KMS-11 (cell line): ENCODE data around the gene CLTRN.

Experiments used
- H2AFZ ChIP-seq: fragments of 200-600 bp; sonication (generic); 2 replicates; pipeline ENCODE4 v1.6.1; 2016; ENCODE audit warnings: antibody characterized with exemption, mixed run types, low read depth
- H3K27ac ChIP-seq: fragments of 200-600 bp; sonication (generic); 2 replicates; pipeline ENCODE4 v1.6.1; 2016; ENCODE audit warnings: mild to moderate bottlenecking, mixed run types
- H3K27me3 ChIP-seq: fragments of 200-600 bp; sonication (generic); 2 replicates; pipeline ENCODE4 v1.6.1; 2017; ENCODE audit warnings: mild to moderate bottlenecking, low read depth, mixed run types, moderate library complexity; ENCODE audit not compliant: insufficient read depth
- H3K36me3 ChIP-seq: fragments of 200-600 bp; sonication (generic); 2 replicates; pipeline ENCODE4 v1.6.1; 2017; ENCODE audit warnings: mild to moderate bottlenecking, mixed run types; ENCODE audit not compliant: insufficient read depth
- H3K4me1 ChIP-seq: fragments of 200-600 bp; sonication (generic); 2 replicates; pipeline ENCODE4 v1.6.1; 2016; ENCODE audit warnings: mild to moderate bottlenecking, low read depth, mixed run types; ENCODE audit not compliant: poor library complexity, severe bottlenecking
- H3K4me2 ChIP-seq: fragments of 200-600 bp; sonication (generic); 2 replicates; pipeline ENCODE4 v1.7.0; 2016; ENCODE audit warnings: mild to moderate bottlenecking, mixed run types
- H3K4me3 ChIP-seq: fragments of 200-600 bp; sonication (generic); IDR thresholded peaks from 2 replicates; pipeline ENCODE4 v1.6.1; 2017; ENCODE audit warnings: low read depth, low read length, mixed read lengths; ENCODE audit not compliant: insufficient read depth
- H3K79me2 ChIP-seq: fragments of 200-600 bp; sonication (generic); 2 replicates; pipeline ENCODE4 v1.6.1; 2016; ENCODE audit warnings: low read depth, mixed run types; ENCODE audit not compliant: insufficient read depth
- H3K9ac ChIP-seq: fragments of 200-600 bp; sonication (generic); 2 replicates; pipeline ENCODE4 v1.6.1; 2016; ENCODE audit warnings: mild to moderate bottlenecking, mixed run types
- H4K20me1 ChIP-seq: fragments of 200-600 bp; sonication (generic); 2 replicates; pipeline ENCODE4 v1.6.1; 2016; ENCODE audit warnings: mild to moderate bottlenecking, mixed run types; ENCODE audit not compliant: insufficient read depth
- TF ChIP-seq, protein P1 (sequence below): fragments of 200-600 bp; sonication (generic); conservative IDR thresholded peaks from 2 replicates; pipeline ENCODE4 v1.6.1; 2017; ENCODE audit warnings: low read depth, mild to moderate bottlenecking, antibody characterized with exemption, low read length, moderate library complexity, mixed read lengths

The CLTRN gene

DNA sequence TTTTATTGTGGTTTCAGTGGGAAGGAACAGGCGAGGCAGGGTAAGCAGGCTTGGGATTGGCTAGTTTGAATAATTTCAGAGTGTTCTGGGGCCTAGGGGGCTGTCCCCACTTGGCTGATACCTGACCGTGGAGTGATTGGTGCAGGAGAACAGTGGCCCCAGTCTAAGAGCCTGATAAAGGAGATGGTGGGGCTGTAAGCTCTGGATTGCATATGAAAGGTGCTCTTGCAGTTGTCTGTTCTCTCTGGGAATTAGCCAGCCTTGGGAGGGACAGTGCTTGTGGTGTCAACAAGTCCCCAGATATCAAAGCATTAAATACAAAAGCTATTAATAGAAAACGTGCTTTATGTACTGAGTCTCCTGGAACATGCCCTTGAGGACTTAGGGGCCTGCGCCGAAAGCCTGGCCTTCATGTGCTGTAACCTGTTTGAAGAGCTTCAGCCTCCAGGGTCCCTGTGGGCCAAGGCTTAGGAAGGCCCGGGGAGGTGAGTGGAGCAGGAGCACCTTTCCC, 30.4 kb upstream of the CLTRN start:
- Histone ChIP-seq H3K79me2 (no peaks in the 10 kb centered on the region), H3K36me3 (no peaks in the 10 kb centered on the region), H3K27me3 (no peaks in the 10 kb centered on the region), H3K9ac (no peak overlapping the region), H3K4me3 (no peak overlapping the region), H4K20me1 (no peaks in the 10 kb centered on the region), H3K4me1 (no peaks in the 10 kb centered on the region), H2AFZ (no peak overlapping the region), H3K4me2 (no peak overlapping the region), H3K27ac (no peak overlapping the region)
- TF ChIP-seq, protein P1, sequence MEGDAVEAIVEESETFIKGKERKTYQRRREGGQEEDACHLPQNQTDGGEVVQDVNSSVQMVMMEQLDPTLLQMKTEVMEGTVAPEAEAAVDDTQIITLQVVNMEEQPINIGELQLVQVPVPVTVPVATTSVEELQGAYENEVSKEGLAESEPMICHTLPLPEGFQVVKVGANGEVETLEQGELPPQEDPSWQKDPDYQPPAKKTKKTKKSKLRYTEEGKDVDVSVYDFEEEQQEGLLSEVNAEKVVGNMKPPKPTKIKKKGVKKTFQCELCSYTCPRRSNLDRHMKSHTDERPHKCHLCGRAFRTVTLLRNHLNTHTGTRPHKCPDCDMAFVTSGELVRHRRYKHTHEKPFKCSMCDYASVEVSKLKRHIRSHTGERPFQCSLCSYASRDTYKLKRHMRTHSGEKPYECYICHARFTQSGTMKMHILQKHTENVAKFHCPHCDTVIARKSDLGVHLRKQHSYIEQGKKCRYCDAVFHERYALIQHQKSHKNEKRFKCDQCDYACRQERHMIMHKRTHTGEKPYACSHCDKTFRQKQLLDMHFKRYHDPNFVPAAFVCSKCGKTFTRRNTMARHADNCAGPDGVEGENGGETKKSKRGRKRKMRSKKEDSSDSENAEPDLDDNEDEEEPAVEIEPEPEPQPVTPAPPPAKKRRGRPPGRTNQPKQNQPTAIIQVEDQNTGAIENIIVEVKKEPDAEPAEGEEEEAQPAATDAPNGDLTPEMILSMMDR, result no peak

DNA sequence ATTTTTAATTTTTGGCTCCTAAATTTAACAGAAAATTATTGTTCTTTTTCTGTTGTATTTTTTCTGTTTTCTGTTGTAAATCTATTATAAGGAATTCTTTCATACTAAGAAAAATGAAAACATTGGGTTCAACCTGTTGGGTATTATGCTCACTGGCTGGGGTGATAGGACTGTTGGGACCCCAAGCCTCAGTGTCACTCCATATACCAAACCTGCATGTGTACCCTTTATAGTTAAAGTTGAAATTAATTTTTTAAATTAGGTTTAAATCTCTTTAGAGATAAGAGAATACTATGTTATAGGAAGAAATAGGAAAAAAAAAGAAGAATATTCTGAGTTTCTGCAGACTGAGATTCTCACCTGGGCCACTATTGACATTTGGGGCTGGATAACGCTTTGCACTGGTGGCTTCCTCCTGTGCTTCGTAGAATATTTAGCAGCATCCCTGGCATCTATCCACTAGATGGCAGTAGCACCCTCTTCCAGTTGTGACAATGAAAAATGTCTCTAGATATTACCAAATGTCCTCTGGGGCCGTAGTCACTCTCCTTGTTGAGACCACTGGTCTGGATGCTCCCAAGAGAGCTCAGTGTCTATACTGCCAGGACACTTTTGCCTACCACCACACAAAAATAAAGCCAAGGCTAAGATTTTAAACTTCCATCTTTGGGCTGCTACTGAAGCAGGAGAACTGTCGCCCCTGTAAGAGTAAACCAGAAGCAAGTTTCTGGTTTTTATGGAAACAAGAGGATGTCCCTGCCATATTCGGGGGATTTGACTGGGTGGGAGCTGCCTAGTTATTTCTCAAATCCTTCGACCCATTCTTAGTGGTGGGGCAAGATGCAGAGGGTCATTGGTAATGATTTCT, 22.4 kb upstream of the CLTRN start:
- H3K27ac ChIP-seq, result no peak overlapping the region
- no peak overlapping the region for H3K4me2 ChIP-seq
- H3K36me3 ChIP-seq, result no peaks in the 10 kb centered on the region
- H3K4me3 ChIP-seq, result no peak overlapping the region
- H3K9ac ChIP-seq, result no peak overlapping the region
- TF ChIP-seq, protein P1, result peak; percentile 71
- no peaks in the 10 kb centered on the region for H4K20me1 ChIP-seq
- H2AFZ ChIP-seq, result no peak overlapping the region
- H3K27me3 ChIP-seq, result no peaks in the 10 kb centered on the region
- peaks cover 3% of the 10 kb centered on the region for H3K4me1 ChIP-seq
- H3K79me2 ChIP-seq, result no peaks in the 10 kb centered on the region

GRCh38 chrX:15683193-15683592, 18.6 kb upstream of the CLTRN start:
- Histone ChIP-seq H3K36me3 (no peaks in the 10 kb centered on the region), H3K27ac (no peak overlapping the region), H3K4me3 (no peak overlapping the region), H4K20me1 (no peaks in the 10 kb centered on the region), H3K4me1 (peaks cover 23% of the 10 kb centered on the region), H3K9ac (no peak overlapping the region), H3K4me2 (no peak overlapping the region), H3K27me3 (no peaks in the 10 kb centered on the region), H2AFZ (no peak overlapping the region), H3K79me2 (peaks cover under 1% of the 10 kb centered on the region; the same call in 1 of the 2 replicates)
- TF ChIP-seq, protein P1, result no peak

GRCh38 chrX:15681433-15681832, 16.8 kb upstream of the CLTRN start:
- Histone ChIP-seq H3K9ac (no peak overlapping the region), H2AFZ (no peak overlapping the region)

More at GRCh38 chrX:15681433-15681832, 16.8 kb upstream of the CLTRN start:
- H3K27me3 ChIP-seq, result no peaks in the 10 kb centered on the region
- H4K20me1 ChIP-seq, result no peaks in the 10 kb centered on the region
- H3K4me1 ChIP-seq, result peaks cover 31% of the 10 kb centered on the region
- H3K36me3 ChIP-seq, result no peaks in the 10 kb centered on the region
- no peak overlapping the region for H3K4me2 ChIP-seq
- H3K27ac ChIP-seq, result no peak overlapping the region
- TF ChIP-seq, protein P1, result no peak
- H3K79me2 ChIP-seq, result peaks cover 18% of the 10 kb centered on the region
- no peak overlapping the region for H3K4me3 ChIP-seq
